ENCODE data around the gene ERF. TPM values are rescaled to one million over a fixed set of nuclear protein-coding genes. Genes with fewer than 3 reads are reported as not detected.

ERF gene
- total and polyA plus RNA-seq, 2 of the 8 experiments (the other 6 are each of a cell fraction or from before 2014, with no cell fraction given), result 43.7 to 62.7 TPM

DNA sequence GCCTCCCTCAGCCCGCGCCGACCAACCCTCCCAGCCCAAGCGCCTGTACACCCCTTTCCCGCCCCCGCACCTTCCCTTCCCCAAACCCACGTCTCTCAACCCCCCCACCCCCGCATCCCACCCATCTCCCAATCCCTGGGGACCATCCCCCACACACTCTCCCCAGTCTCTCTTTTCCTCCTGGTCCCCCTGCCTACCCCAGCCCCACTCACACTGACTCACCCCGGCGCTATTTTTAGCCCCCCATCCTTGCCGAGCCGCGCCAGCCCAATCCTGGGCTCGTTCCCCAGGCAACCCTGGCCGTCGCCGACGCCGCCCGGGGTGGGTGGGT is 25.9 kb upstream of the ERF start (continued):
- no peak for TF ChIP-seq CHD7 (IDR thresholded peaks at IDR 0.05; ENCODE audit: insufficient replicate concordance, low read length)
- TF ChIP-seq JUN (IDR thresholded peaks at IDR 0.05; ENCODE audit: low read depth, low read length), result no peak
- no peak for TF ChIP-seq NANOG (IDR thresholded peaks at IDR 0.05; ENCODE audit: insufficient read depth, low read depth, low read length, poor library complexity, severe bottlenecking)
- TF ChIP-seq RBBP5 (IDR thresholded peaks at IDR 0.05; ENCODE audit: borderline replicate concordance, low read depth, low read length), result no peak
- no peak for TF ChIP-seq POLR2A (IDR thresholded peaks at IDR 0.05; ENCODE audit: control extremely low read depth in 1 of 2, low read depth in 2 of 2, low read length in 2 of 2)
- TF ChIP-seq SIX5 (IDR thresholded peaks at IDR 0.05; ENCODE audit: low read depth, low read length), result no peak
- TF ChIP-seq CBX8 (IDR thresholded peaks at IDR 0.05; ENCODE audit: borderline replicate concordance, low read depth, low read length), result no peak
- TF ChIP-seq SUZ12 (IDR thresholded peaks at IDR 0.05; ENCODE audit: low read length), result no peak
- TF ChIP-seq BCL11A (IDR thresholded peaks at IDR 0.05; ENCODE audit: low read depth in 2 of 2, low read length in 2 of 2), result no peak
- TF ChIP-seq CHD1 (IDR thresholded peaks at IDR 0.05; ENCODE audit: low read depth, low read length), result no peak
- no peak for TF ChIP-seq RNF2 (IDR thresholded peaks at IDR 0.05; ENCODE audit: borderline replicate concordance, low read depth, low read length, missing control alignments, poor library complexity, severe bottlenecking)
